Liver (tissue), 9 donors: ENCODE results near the gene BUB1. TPM values are rescaled to one million over a fixed set of nuclear protein-coding genes. Genes with fewer than 3 reads are reported as not detected.

ENCODE experiments used
- DNase-seq: peaks from one replicate; pipeline ENCODE4 v3.0.0-alpha.2; 2017; ENCODE audit warnings: low spot score
- H3K27ac ChIP-seq, 2 donors: one replicate each; pipeline ENCODE4 v1.7.0; 2013; ENCODE audit warnings: inconsistent platforms in 2 of 2, low read length in 2 of 2, control low read depth in 1 of 2, low read depth in 1 of 2, mild to moderate bottlenecking in 1 of 2
- H3K27me3 ChIP-seq, 4 donors: one replicate each; pipeline versions ENCODE4 v1.6.1 to v1.7.0; 2013; ENCODE audit warnings: low read length in 3 of 4, inconsistent platforms in 1 of 4, mild to moderate bottlenecking in 1 of 4, moderate library complexity in 1 of 4; ENCODE audit not compliant: control insufficient read depth in 4 of 4, insufficient read depth in 4 of 4
- H3K36me3 ChIP-seq, 4 donors: one replicate each; pipeline versions ENCODE4 v1.6.1 to v1.7.0; 2013; ENCODE audit warnings: low read length in 3 of 4, mild to moderate bottlenecking in 3 of 4, low read depth in 1 of 4, moderate library complexity in 1 of 4; ENCODE audit not compliant: control insufficient read depth in 4 of 4, insufficient read depth in 3 of 4
- H3K4me1 ChIP-seq, 4 donors: one replicate each; pipeline versions ENCODE4 v1.6.1 to v1.7.0; 2013; ENCODE audit warnings: low read length in 3 of 4, mild to moderate bottlenecking in 3 of 4, moderate library complexity in 1 of 4; ENCODE audit not compliant: control insufficient read depth in 4 of 4, insufficient read depth in 4 of 4
- H3K4me3 ChIP-seq, 3 donors: one replicate each; pipeline versions ENCODE4 v1.6.1 to v1.7.0; 2013; ENCODE audit warnings: low read length in 3 of 3, control low read depth in 1 of 3, low read depth in 1 of 3, mild to moderate bottlenecking in 1 of 3
- H3K9ac ChIP-seq, 2 donors: one replicate each; pipeline ENCODE4 v1.7.0; 2013; ENCODE audit warnings: low read length in 2 of 2, mild to moderate bottlenecking in 2 of 2, moderate library complexity in 2 of 2, control low read depth in 1 of 2, low read depth in 1 of 2
- H3K9me3 ChIP-seq, 4 donors: one replicate each; pipeline versions ENCODE4 v1.6.1 to v1.7.0; 2013; ENCODE audit warnings: low read length in 3 of 4; ENCODE audit not compliant: control insufficient read depth in 4 of 4
- FOXA1 ChIP-seq: IDR thresholded peaks from 2 replicates; pipeline ENCODE4 v1.6.1; 2016; ENCODE audit warnings: antibody characterized with exemption
- FOXA2 ChIP-seq: IDR thresholded peaks from 2 replicates; pipeline ENCODE4 v1.6.1; 2016; ENCODE audit warnings: antibody characterized with exemption
- GABPA ChIP-seq, 2 donors: IDR thresholded peaks in 1 of 2; conservative IDR thresholded peaks in 1 of 2; 2 replicates each; pipeline ENCODE4 v1.6.1; 2016; ENCODE audit warnings: antibody characterized with exemption in 2 of 2, mild to moderate bottlenecking in 1 of 2, moderate library complexity in 1 of 2
- HNF4A ChIP-seq, 2 donors: conservative IDR thresholded peaks; 2 replicates each; pipeline ENCODE4 v1.6.1; 2016; ENCODE audit warnings: antibody characterized with exemption in 2 of 2, mild to moderate bottlenecking in 2 of 2
- JUND ChIP-seq, 2 donors: IDR thresholded peaks; 2 replicates each; pipeline ENCODE4 v1.6.1; 2016; ENCODE audit warnings: antibody characterized with exemption in 2 of 2
- NR2F2 ChIP-seq: IDR thresholded peaks from 2 replicates; pipeline ENCODE4 v1.6.1; 2016; ENCODE audit warnings: antibody characterized with exemption
- RAD21 ChIP-seq, 2 donors: IDR thresholded peaks; 2 replicates each; pipeline ENCODE4 v1.6.1; 2016; ENCODE audit warnings: antibody characterized with exemption in 2 of 2, mild to moderate bottlenecking in 2 of 2
- REST ChIP-seq: IDR thresholded peaks from 2 replicates; pipeline ENCODE4 v1.6.1; 2016; ENCODE audit warnings: antibody characterized with exemption, mild to moderate bottlenecking
- RXRA ChIP-seq, 2 donors: IDR thresholded peaks; 2 replicates each; pipeline ENCODE4 v1.6.1; 2017 to 2018; ENCODE audit warnings: antibody characterized with exemption in 2 of 2, mild to moderate bottlenecking in 1 of 2
- SP1 ChIP-seq: IDR thresholded peaks from 2 replicates; pipeline ENCODE4 v1.6.1; 2018; ENCODE audit warnings: antibody characterized with exemption, mild to moderate bottlenecking
- TAF1 ChIP-seq: conservative IDR thresholded peaks from 2 replicates; pipeline ENCODE4 v1.6.1; 2016; ENCODE audit warnings: antibody characterized with exemption, mild to moderate bottlenecking
- ZBTB33 ChIP-seq: IDR thresholded peaks from 2 replicates; pipeline ENCODE4 v1.6.1; 2016; ENCODE audit warnings: antibody characterized with exemption
- WGBS: extraction: QIAGEN DNeasy Blood & Tissue Kit; methylation state at CpG from one replicate; pipeline ENCODE4 v1.1.7; 2013; 5-methylcytosine and 5-hydroxymethylcytosine counted together
- polyA plus RNA-seq, 2 donors: library from polyadenylated mRNA; stranded (reverse) in 1 of 2; unstranded in 1 of 2; fragments of 200-250 nt in 1 of 2; fragments of >200 nt in 1 of 2; fragmentation: Nextera tagmentation in 1 of 2; extraction: Ambion mirVana in 1 of 2; gene quantifications; one replicate each; pipeline versions ENCODE4 v1.2.1 to v1.2.3, GENCODE V29; 2013 to 2015
- total RNA-seq, 2 donors: library from RNA; depleted of rRNA; stranded (reverse); fragments of >200 nt; gene quantifications; one replicate each; pipeline ENCODE4 v1.2.3, GENCODE V29; 2014
- TF ChIP-seq, protein P1 (sequence below): fragments of 150-350 bp; IDR thresholded peaks from 2 replicates; pipeline ENCODE4 v1.5.1; 2017; ENCODE audit warnings: improper control_type of control experiment, low read depth, low read length; ENCODE audit not compliant: missing input control
- TF ChIP-seq, protein P2 (sequence below): IDR thresholded peaks from 2 replicates; pipeline ENCODE4 v1.6.1; 2016; ENCODE audit warnings: antibody characterized with exemption
- donor health status: healthy.
- donor health status: healthy.
- donor health status: healthy.
- donor health status: healthy.
- donor health status: healthy.

The BUB1 gene
- total and polyA plus RNA-seq, 4 donors = 0.08 to 46.1 (median 1.1) TPM

- Histone ChIP-seq H3K27me3 (no peaks in the 10 kb centered on the region), H3K4me1 (no peaks in the 10 kb centered on the region), H3K27ac (no peak overlapping the region), H3K9ac (no peak overlapping the region), H3K4me3 (no peak overlapping the region), H3K36me3 (no peaks in the 10 kb centered on the region), H3K9me3 (no peaks in the 10 kb centered on the region)
- WGBS = 97% methylated on average over 2 of the region's 2 CpGs
- no peak for DNase-seq
- TF ChIP-seq HNF4A (conservative IDR thresholded peaks at IDR 0.05) (no peak), FOXA1 (no peak), ZBTB33 (no peak), REST (no peak)
Measured at GRCh38 chr2:110645616-110646015, 32.2 kb downstream of the BUB1 start.

DNA sequence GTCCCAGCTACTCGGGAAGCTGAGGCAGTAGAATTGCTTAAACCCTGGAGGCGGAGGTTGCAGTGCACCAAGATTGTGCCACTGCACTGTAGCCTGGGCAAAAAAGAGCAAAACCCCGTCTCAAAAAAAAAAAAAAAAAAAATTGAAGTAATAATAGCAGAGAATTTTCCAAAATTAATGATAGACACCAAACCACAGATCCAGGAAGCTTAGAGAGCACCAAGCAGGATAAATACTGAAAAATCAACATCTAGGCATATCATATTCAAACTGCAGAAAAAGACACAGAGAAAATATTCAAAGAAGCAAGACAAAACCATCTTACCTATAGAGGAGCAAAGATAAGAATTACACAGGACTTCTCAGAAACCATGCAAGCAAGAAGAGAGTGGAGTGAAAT is 33.5 kb downstream of the BUB1 start:
- Histone ChIP-seq H3K9me3 (no peaks in the 10 kb centered on the region), H3K27me3 (no peaks in the 10 kb centered on the region), H3K4me3 (no peak overlapping the region), H3K9ac (no peak overlapping the region), H3K27ac (no peak overlapping the region), H3K4me1 (no peaks in the 10 kb centered on the region), H3K36me3 (no peaks in the 10 kb centered on the region)
- 98% methylated on average over 3 of the region's 3 CpGs for WGBS
- no peak for TF ChIP-seq RAD21 (IDR thresholded peaks at IDR 0.05)
- TF ChIP-seq, protein P1, sequence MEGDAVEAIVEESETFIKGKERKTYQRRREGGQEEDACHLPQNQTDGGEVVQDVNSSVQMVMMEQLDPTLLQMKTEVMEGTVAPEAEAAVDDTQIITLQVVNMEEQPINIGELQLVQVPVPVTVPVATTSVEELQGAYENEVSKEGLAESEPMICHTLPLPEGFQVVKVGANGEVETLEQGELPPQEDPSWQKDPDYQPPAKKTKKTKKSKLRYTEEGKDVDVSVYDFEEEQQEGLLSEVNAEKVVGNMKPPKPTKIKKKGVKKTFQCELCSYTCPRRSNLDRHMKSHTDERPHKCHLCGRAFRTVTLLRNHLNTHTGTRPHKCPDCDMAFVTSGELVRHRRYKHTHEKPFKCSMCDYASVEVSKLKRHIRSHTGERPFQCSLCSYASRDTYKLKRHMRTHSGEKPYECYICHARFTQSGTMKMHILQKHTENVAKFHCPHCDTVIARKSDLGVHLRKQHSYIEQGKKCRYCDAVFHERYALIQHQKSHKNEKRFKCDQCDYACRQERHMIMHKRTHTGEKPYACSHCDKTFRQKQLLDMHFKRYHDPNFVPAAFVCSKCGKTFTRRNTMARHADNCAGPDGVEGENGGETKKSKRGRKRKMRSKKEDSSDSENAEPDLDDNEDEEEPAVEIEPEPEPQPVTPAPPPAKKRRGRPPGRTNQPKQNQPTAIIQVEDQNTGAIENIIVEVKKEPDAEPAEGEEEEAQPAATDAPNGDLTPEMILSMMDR = no peak
- no peak for TF ChIP-seq NR2F2
- TF ChIP-seq TAF1 = no peak
- no peak for TF ChIP-seq FOXA2
- DNase-seq = no peak

DNA sequence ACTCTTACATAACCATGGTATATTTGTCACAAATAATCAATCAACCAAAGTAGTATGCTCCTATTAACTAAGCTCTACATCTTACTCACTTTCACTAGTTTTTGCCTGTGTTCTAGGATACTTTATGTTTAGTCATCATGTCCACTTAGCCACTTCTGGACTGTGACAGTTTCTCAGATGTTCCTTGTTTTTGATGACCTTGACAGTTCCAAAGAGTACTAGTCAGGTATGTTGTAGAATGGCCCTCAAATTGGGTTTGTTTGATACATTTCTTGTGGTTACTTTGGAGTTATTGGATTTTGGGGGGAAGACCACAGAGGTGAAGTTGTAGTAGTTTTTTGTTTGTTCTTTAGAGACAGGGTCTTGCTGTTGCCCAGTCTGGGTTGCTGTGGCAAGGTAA is 35.5 kb downstream of the BUB1 start:
- no peaks in the 10 kb centered on the region for H3K4me1 ChIP-seq
- TF ChIP-seq FOXA2 = no peak
- TF ChIP-seq TAF1 = no peak
- TF ChIP-seq GABPA (IDR thresholded peaks at IDR 0.05 in 1 of 2, conservative IDR thresholded peaks at IDR 0.05 in 1 of 2) = no peak
- TF ChIP-seq, protein P2, sequence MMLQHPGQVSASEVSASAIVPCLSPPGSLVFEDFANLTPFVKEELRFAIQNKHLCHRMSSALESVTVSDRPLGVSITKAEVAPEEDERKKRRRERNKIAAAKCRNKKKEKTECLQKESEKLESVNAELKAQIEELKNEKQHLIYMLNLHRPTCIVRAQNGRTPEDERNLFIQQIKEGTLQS = no peak
- no peak for TF ChIP-seq SP1
- TF ChIP-seq ZBTB33 = no peak
- TF ChIP-seq JUND (IDR thresholded peaks at IDR 0.05) = no peak
- TF ChIP-seq RXRA (IDR thresholded peaks at IDR 0.05) = no peak
- DNase-seq = no peak
- H3K4me3 ChIP-seq = no peak overlapping the region
- no peaks in the 10 kb centered on the region for H3K9me3 ChIP-seq
- no peaks in the 10 kb centered on the region for H3K36me3 ChIP-seq
- no peak overlapping the region for H3K27ac ChIP-seq
- H3K9ac ChIP-seq = no peak overlapping the region
- H3K27me3 ChIP-seq = no peaks in the 10 kb centered on the region
